Keratinocyte (primary cell): ENCODE measurements around the gene ARHGAP15. TPM values are rescaled to one million over a fixed set of nuclear protein-coding genes. Genes with fewer than 3 reads are reported as not detected.

ENCODE experiments used
- DNase-seq: peaks from one replicate; pipeline ENCODE4 v3.0.0-alpha.2; 2011; ENCODE audit warnings: low read depth, missing footprints, low spot score
- FAIRE-seq: peaks from 2 replicates; lab custom pipeline; 2011; peaks lifted over from hg19 to GRCh38; lab: Jason Lieb, UNC
- H2AFZ ChIP-seq: 2 replicates; pipeline ENCODE4 v1.6.0; 2012; ENCODE audit warnings: low read length, control low read depth, inconsistent platforms; ENCODE audit not compliant: control insufficient read depth
- H3K27ac ChIP-seq: 2 replicates; pipeline ENCODE4 v1.5.1; 2011; ENCODE audit warnings: low read length; ENCODE audit not compliant: control insufficient read depth, insufficient read depth
- H3K27me3 ChIP-seq: 3 replicates; pipeline ENCODE4 v1.6.0; 2011; ENCODE audit warnings: low read length; ENCODE audit not compliant: control insufficient read depth, insufficient read depth; ENCODE audit errors: extremely low read depth
- H3K36me3 ChIP-seq, 2 experiments: 2 replicates in 1 of 2; 3 replicates in 1 of 2; pipeline ENCODE4 v1.5.1; 2011; ENCODE audit warnings: low read length in 2 of 2, mild to moderate bottlenecking in 1 of 2; ENCODE audit not compliant: control insufficient read depth in 2 of 2, insufficient read depth in 2 of 2; ENCODE audit errors: extremely low read depth in 1 of 2
- H3K4me1 ChIP-seq: 3 replicates; pipeline ENCODE4 v1.5.1; 2011; ENCODE audit warnings: low read length; ENCODE audit not compliant: control insufficient read depth, insufficient read depth; ENCODE audit errors: extremely low read depth
- H3K4me2 ChIP-seq: 3 replicates; pipeline ENCODE4 v1.6.0; 2011; ENCODE audit warnings: low read depth, low read length; ENCODE audit not compliant: control insufficient read depth, insufficient read depth; ENCODE audit errors: extremely low read depth
- H3K4me3 ChIP-seq, 3 experiments: fragments of 200-600 bp in 1 of 3; sonication (generic) in 1 of 3; 2 replicates in 2 of 3; 3 replicates in 1 of 3; pipeline ENCODE4 v1.5.1; 2011 to 2016; ENCODE audit warnings: low read length in 3 of 3, mild to moderate bottlenecking in 3 of 3, control low read depth in 2 of 3, inconsistent platforms in 1 of 3, low read depth in 1 of 3, mixed read lengths in 1 of 3, mixed run types in 1 of 3, moderate library complexity in 1 of 3; ENCODE audit not compliant: control insufficient read depth in 2 of 3, insufficient read depth in 2 of 3; ENCODE audit errors: extremely low read depth in 1 of 3
- H3K79me2 ChIP-seq: 2 replicates; pipeline ENCODE4 v1.6.0; 2012; ENCODE audit warnings: low read length; ENCODE audit not compliant: control insufficient read depth, insufficient read depth
- H3K9ac ChIP-seq: 3 replicates; pipeline ENCODE4 v1.6.0; 2011; ENCODE audit warnings: low read length; ENCODE audit not compliant: control insufficient read depth, insufficient read depth; ENCODE audit errors: extremely low read depth
- H3K9me1 ChIP-seq: 3 replicates; pipeline ENCODE4 v1.6.0; 2011; ENCODE audit warnings: low read length; ENCODE audit not compliant: control insufficient read depth, insufficient read depth; ENCODE audit errors: extremely low read depth
- H3K9me3 ChIP-seq: 2 replicates; pipeline ENCODE4 v1.5.1; 2012; ENCODE audit warnings: low read depth, low read length; ENCODE audit not compliant: control insufficient read depth
- H4K20me1 ChIP-seq: 3 replicates; pipeline ENCODE4 v1.6.0; 2011; ENCODE audit warnings: low read length; ENCODE audit not compliant: control insufficient read depth, insufficient read depth; ENCODE audit errors: extremely low read depth
- CTCF ChIP-seq, 3 experiments: IDR thresholded peaks in 1 of 3; conservative IDR thresholded peaks in 1 of 3; optimal IDR thresholded peaks in 1 of 3; 2 replicates in 2 of 3; 3 replicates in 1 of 3; pipeline versions ENCODE3 to v1.5.1; 2011; ENCODE audit warnings: low read length in 3 of 3, mild to moderate bottlenecking in 3 of 3, moderate library complexity in 2 of 3, control low read depth in 1 of 3, inconsistent platforms in 1 of 3; ENCODE audit not compliant: insufficient read depth in 2 of 3; ENCODE audit errors: extremely low read depth in 1 of 3
- EZH2 ChIP-seq: IDR thresholded peaks from one replicate; pipeline ENCODE4 v1.6.1; 2012; ENCODE audit warnings: inconsistent platforms, mild to moderate bottlenecking, low read length, moderate library complexity
- dilution Hi-C: fragments of 300-500 bp; cut with MboI; formaldehyde crosslinking; loops from one replicate; pipeline ENCODE4 v1.7.0; 2020; ENCODE audit warnings: low sequenced_read_pairs; ENCODE audit not compliant: extremely low pct_ligation_motif_present
- polyA plus RNA-seq, 5 experiments: library from polyadenylated mRNA; depleted of rRNA in 3 of 5; stranded (reverse) in 3 of 5; stranded (forward) in 1 of 5; unstranded in 1 of 5; fragments of >200 nt; gene quantifications; 1 replicate in 1 of 5; 2 replicates in 3 of 5; 3 replicates in 1 of 5; pipeline versions ENCODE4 v1.2.1 to v1.2.3, GENCODE V29; 2011 to 2012; ENCODE audit warnings: missing spikeins in 2 of 5, low read depth in 1 of 5, low replicate concordance in 1 of 5

Gene ARHGAP15
- polyA plus RNA-seq, 1 donor (not counting 4 experiments of a cell fraction or from before 2014, with no cell fraction given) = not detected

DNA sequence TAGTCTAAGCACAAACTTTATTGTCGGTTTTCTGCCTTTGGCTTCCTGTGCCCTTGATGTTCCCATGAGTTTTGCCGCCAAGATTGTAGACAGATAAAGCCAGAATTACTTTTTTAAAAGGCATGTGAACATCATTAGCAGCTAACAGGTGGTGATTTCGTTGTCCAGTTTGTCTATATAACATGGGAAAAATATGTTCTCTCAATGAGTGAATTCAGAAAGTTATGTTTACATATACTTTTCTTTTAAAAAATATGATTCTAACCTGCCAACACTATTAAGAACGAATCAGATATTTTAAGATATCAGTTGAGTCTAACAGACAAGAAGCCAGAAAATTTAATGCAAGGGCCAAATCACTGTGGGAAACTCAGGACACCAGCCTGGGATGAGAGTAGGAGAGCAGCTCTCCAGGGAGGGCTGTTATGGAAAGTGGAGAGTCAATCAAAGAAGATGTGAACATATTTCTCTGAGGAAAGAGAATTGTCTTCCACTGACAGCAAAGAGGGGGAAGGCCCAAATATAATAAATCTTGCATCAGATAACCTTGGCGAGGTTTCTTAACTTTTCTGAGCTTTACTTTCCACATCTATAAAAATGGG, 311.3 kb downstream of the ARHGAP15 start:
- TF ChIP-seq CTCF (optimal IDR thresholded peaks at IDR 0.05 in 1 of 3, IDR thresholded peaks at IDR 0.05 in 1 of 3, conservative IDR thresholded peaks at IDR 0.05 in 1 of 3; ENCODE audit: extremely low read depth in 1 of 3, insufficient read depth in 2 of 3, low read length in 3 of 3) = no peak
- no peak for TF ChIP-seq EZH2
- no peak overlapping the region for H3K4me2 ChIP-seq
- H3K9me3 ChIP-seq = no peaks in the 10 kb centered on the region
- H3K4me3 ChIP-seq = no peak overlapping the region
- H3K27me3 ChIP-seq = no peaks in the 10 kb centered on the region
- H3K4me1 ChIP-seq = no peaks in the 10 kb centered on the region
- dilution Hi-C loops = no loop called here
- no peak for FAIRE-seq
- DNase-seq = no peak
- no peaks in the 10 kb centered on the region for H3K79me2 ChIP-seq
- no peaks in the 10 kb centered on the region for H3K36me3 ChIP-seq
- H3K9me1 ChIP-seq = no peaks in the 10 kb centered on the region
- no peak overlapping the region for H3K9ac ChIP-seq
- H3K27ac ChIP-seq = no peak overlapping the region
- no peak overlapping the region for H2AFZ ChIP-seq
- no peaks in the 10 kb centered on the region for H4K20me1 ChIP-seq

DNA sequence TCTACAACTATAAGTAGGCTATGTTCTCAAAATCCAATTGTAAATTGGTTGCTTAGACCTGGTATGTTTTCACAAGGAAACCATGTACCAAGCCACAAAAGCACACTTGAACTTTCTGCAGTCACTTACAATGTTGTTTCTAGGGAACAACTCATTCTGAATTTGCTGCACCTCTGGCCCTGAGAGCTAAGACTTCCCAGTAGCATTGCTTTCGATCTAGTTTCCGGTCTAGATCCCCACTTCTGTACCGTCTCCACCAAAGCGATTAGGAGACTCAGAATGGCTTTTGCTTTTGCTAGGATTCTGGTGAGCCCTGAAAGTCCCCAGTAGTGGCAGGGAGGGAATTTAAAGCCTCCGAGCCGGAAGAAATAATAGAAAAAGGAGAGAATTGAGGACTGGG, 313.0 kb downstream of the ARHGAP15 start:
- Histone ChIP-seq H3K27me3 (no peaks in the 10 kb centered on the region), H3K9me3 (no peaks in the 10 kb centered on the region), H3K36me3 (no peaks in the 10 kb centered on the region), H3K27ac (no peak overlapping the region), H4K20me1 (no peaks in the 10 kb centered on the region), H2AFZ (no peak overlapping the region), H3K4me3 (no peak overlapping the region), H3K4me2 (no peak overlapping the region), H3K4me1 (no peaks in the 10 kb centered on the region), H3K9me1 (no peaks in the 10 kb centered on the region), H3K79me2 (no peaks in the 10 kb centered on the region), H3K9ac (no peak overlapping the region)
- no peak for FAIRE-seq
- dilution Hi-C loops = no loop called here
- TF ChIP-seq CTCF (optimal IDR thresholded peaks at IDR 0.05 in 1 of 3, IDR thresholded peaks at IDR 0.05 in 1 of 3, conservative IDR thresholded peaks at IDR 0.05 in 1 of 3; ENCODE audit: extremely low read depth in 1 of 3, insufficient read depth in 2 of 3, low read length in 3 of 3) (no peak), EZH2 (no peak)
- DNase-seq = no peak
